A673 (cell line): ENCODE measurements around the gene TBX21.

Experiments used
- CTCF ChIP-seq: fragments of 300-800, 200-600 bp; sonication (generic); conservative IDR thresholded peaks from 2 replicates; pipeline ENCODE4 v1.5.1; 2017; ENCODE audit warnings: low read depth, mild to moderate bottlenecking, antibody characterized with exemption, low read length, moderate library complexity, mixed read lengths
- EZH2 ChIP-seq: fragments of 200-600 bp; sonication (generic); IDR thresholded peaks from 2 replicates; pipeline ENCODE4 v1.6.1; 2017; ENCODE audit warnings: borderline replicate concordance, low read depth, mild to moderate bottlenecking, mixed read lengths, antibody characterized with exemption, low read length; ENCODE audit not compliant: poor library complexity, severe bottlenecking

GRCh38 chr17:47684025-47684424 lies 49.0 kb upstream of the TBX21 start:
- TF ChIP-seq CTCF = no peak
- TF ChIP-seq EZH2 = no peak
